K562 (cell line): ENCODE data around the gene CDCP1. TPM values are rescaled to one million over a fixed set of nuclear protein-coding genes. Genes with fewer than 3 reads are reported as not detected.
A peak's percentile ranks its signal among the peaks of the same experiment; 100 is the strongest.

Experiments
- CREM ChIP-seq: IDR thresholded peaks from 2 replicates; pipeline ENCODE4 v1.6.1; 2014; ENCODE audit warnings: antibody characterized with exemption, low read depth
- CXXC5 ChIP-seq: fragments of 250-450 bp; sonication (Bioruptor Pico); IDR thresholded peaks from 2 replicates; pipeline ENCODE4 v1.8.0; 2022; ENCODE audit warnings: inconsistent platforms, mild to moderate bottlenecking, moderate library complexity
- DPF2 ChIP-seq: fragments of 450-650 bp; IDR thresholded peaks from 2 replicates; pipeline ENCODE4 v1.6.1; 2016
- IFI16 ChIP-seq: fragments of 250-450 bp; sonication (Bioruptor Pico); IDR thresholded peaks from 2 replicates; pipeline ENCODE4 v2.1.2; 2022; ENCODE audit warnings: mild to moderate bottlenecking, inconsistent platforms
- KHSRP ChIP-seq: fragments of 450-650 bp; IDR thresholded peaks from 2 replicates; pipeline ENCODE4 v1.6.1; 2017
- NCOA2 ChIP-seq, 2 experiments: fragments of 450-650 bp; IDR thresholded peaks; 2 replicates each; pipeline ENCODE4 v1.6.1; 2018; ENCODE audit warnings: mild to moderate bottlenecking in 2 of 2, moderate library complexity in 1 of 2; ENCODE audit not compliant: partially characterized antibody in 2 of 2
- POLR2AphosphoS5 ChIP-seq: IDR thresholded peaks from 2 replicates; pipeline ENCODE4 v1.6.1; 2011; ENCODE audit warnings: mild to moderate bottlenecking, low read depth, low read length, moderate library complexity; ENCODE audit not compliant: control insufficient read depth, insufficient read depth
- PPARD ChIP-seq: fragments of 250-450 bp; sonication (Bioruptor Pico); IDR thresholded peaks from 2 replicates; pipeline ENCODE4 v1.8.0; 2022; ENCODE audit warnings: inconsistent platforms, mild to moderate bottlenecking, moderate library complexity
- PRPF4 ChIP-seq: fragments of 200-400 bp; formaldehyde crosslinking; IDR thresholded peaks from one replicate; pipeline ENCODE4 v1.6.1; 2017; ENCODE audit warnings: low read length, low read depth, mild to moderate bottlenecking; ENCODE audit not compliant: insufficient read depth, poor library complexity, severe bottlenecking
- PURB ChIP-seq: sonication (generic); formaldehyde crosslinking; IDR thresholded peaks from 2 replicates; pipeline ENCODE4 v1.9.0; 2021; ENCODE audit warnings: low read depth, mild to moderate bottlenecking, missing genetic modification reagents
- RBM39 ChIP-seq: fragments of 200-400 bp; formaldehyde crosslinking; optimal IDR thresholded peaks from 2 replicates; pipeline ENCODE3; 2018; ENCODE audit warnings: low read depth, low read length
- SMARCB1 ChIP-seq: IDR thresholded peaks from 2 replicates; pipeline ENCODE4 v1.6.1; 2011; ENCODE audit warnings: improper control_type of control experiment, low read depth; ENCODE audit not compliant: insufficient read length
- SRF ChIP-seq, 2 experiments: fragments of 250-450, 450-650 bp in 1 of 2; sonication (Bioruptor Pico) in 1 of 2; sonication (generic) in 1 of 2; formaldehyde crosslinking; IDR thresholded peaks; 2 replicates each; pipeline versions ENCODE4 v1.5.0 to v1.5.1; 2020 to 2022; ENCODE audit warnings: mild to moderate bottlenecking in 1 of 2, missing genetic modification reagents in 1 of 2
- TGIF2 ChIP-seq: sonication (generic); formaldehyde crosslinking; IDR thresholded peaks from 2 replicates; pipeline ENCODE4 v1.8.1; 2022; ENCODE audit warnings: mild to moderate bottlenecking, missing genetic modification reagents, moderate library complexity
- U2AF1 ChIP-seq: fragments of 200-400 bp; formaldehyde crosslinking; optimal IDR thresholded peaks from 2 replicates; pipeline ENCODE3; 2017; ENCODE audit warnings: mild to moderate bottlenecking, low read depth, low read length, moderate library complexity
- ZNF778 ChIP-seq: fragments of 450-650 bp; formaldehyde crosslinking; IDR thresholded peaks from 2 replicates; pipeline ENCODE4 v1.4.0; 2020; ENCODE audit warnings: mild to moderate bottlenecking, moderate library complexity
- ZNF780A ChIP-seq: fragments of 250-450 bp; sonication (Bioruptor Pico); IDR thresholded peaks from 2 replicates; pipeline ENCODE4 v1.5.0; 2021; ENCODE audit warnings: mild to moderate bottlenecking
- polyA plus RNA-seq, 8 experiments: library from polyadenylated mRNA; depleted of rRNA in 4 of 8; stranded (reverse) in 5 of 8; unstranded in 3 of 8; fragments of >200 nt; fragmentation: Nextera tagmentation in 2 of 8; fragmentation: Illumina TruSeq in 1 of 8; extraction: Ambion mirVana in 2 of 8; extraction: Trizol in 1 of 8; gene quantifications; 2 replicates each; pipeline versions ENCODE4 v1.2.1 to v1.2.3, GENCODE V29; 2011 to 2014; ENCODE audit warnings: inconsistent platforms in 1 of 8, missing spikeins in 1 of 8
- total RNA-seq, 7 experiments: library from RNA; depleted of rRNA in 6 of 7; stranded (reverse); fragments of >200 nt in 6 of 7; fragmentation: Illumina TruSeq in 2 of 7; extraction: Trizol in 2 of 7; gene quantifications; 2 replicates each; pipeline versions ENCODE4 v1.2.1 to v1.2.3, GENCODE V29; 2011 to 2021; ENCODE audit warnings: low replicate concordance in 1 of 7
- TF ChIP-seq, protein P1 (sequence below): fragments of 250-450 bp; sonication (Bioruptor Pico); IDR thresholded peaks from 2 replicates; pipeline ENCODE4 v1.4.0; 2020; ENCODE audit warnings: mild to moderate bottlenecking, moderate library complexity, borderline replicate concordance
- TF ChIP-seq, protein P2 (sequence below): sonication (generic); formaldehyde crosslinking; IDR thresholded peaks from 2 replicates; pipeline ENCODE4 v1.8.0; 2022; ENCODE audit warnings: mild to moderate bottlenecking, low read depth, missing genetic modification reagents
- TF ChIP-seq, protein P3 (sequence below): fragments of 250-450 bp; sonication (Bioruptor Pico); IDR thresholded peaks from 2 replicates; pipeline ENCODE4 v1.8.0; 2022; ENCODE audit warnings: inconsistent platforms, mild to moderate bottlenecking, moderate library complexity, borderline replicate concordance

Gene CDCP1
- total and polyA plus RNA-seq, 9 of the 15 experiments (the other 6 are each of a cell fraction or from before 2014, with no cell fraction given), result 3.9 to 16.4 (median 5.2) TPM

DNA sequence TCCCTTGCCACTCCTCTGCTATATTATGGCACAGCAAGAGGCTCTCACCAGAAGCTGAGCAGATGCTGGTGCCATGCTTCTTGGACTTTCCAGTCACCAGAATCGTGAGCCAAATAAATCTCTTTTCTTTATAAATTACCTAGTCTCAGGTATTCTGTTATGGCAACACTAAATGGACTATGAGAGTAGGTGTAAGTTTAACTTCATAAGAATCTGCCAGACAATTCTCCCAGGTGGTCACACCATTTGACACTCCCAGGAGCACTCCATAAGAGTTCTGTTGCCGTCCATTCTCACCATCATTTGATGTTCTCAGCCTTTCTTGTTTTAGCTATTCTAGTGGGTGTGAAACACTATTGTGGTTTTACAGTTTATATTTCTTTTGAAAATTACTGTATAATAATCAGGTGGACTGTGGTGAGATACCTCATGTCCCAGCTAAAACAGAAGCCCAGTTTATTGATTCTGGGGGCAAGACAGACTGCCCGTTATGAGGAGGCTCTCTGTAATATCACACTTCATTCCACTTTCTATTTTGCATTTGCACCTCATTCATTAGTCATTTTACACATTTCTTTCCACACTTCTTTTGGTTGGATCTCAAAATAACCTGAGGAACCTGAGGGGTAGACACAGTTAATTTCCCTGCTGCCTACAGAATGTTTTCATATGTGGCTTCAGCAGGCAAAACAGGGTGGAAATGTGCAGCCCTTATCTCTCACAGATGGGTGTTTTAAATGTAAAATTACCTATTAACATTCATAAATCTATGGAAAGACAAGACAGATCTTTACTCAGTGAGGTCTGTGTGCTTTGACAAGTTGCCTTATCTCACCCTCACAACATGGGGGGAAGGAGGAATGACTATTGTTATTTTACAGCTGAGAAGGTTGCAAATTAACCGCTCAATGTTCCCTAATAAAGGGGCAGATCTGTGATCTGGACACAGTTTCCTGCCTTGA is 42.1 kb downstream of the CDCP1 start (continued):
- TF ChIP-seq, protein P1, sequence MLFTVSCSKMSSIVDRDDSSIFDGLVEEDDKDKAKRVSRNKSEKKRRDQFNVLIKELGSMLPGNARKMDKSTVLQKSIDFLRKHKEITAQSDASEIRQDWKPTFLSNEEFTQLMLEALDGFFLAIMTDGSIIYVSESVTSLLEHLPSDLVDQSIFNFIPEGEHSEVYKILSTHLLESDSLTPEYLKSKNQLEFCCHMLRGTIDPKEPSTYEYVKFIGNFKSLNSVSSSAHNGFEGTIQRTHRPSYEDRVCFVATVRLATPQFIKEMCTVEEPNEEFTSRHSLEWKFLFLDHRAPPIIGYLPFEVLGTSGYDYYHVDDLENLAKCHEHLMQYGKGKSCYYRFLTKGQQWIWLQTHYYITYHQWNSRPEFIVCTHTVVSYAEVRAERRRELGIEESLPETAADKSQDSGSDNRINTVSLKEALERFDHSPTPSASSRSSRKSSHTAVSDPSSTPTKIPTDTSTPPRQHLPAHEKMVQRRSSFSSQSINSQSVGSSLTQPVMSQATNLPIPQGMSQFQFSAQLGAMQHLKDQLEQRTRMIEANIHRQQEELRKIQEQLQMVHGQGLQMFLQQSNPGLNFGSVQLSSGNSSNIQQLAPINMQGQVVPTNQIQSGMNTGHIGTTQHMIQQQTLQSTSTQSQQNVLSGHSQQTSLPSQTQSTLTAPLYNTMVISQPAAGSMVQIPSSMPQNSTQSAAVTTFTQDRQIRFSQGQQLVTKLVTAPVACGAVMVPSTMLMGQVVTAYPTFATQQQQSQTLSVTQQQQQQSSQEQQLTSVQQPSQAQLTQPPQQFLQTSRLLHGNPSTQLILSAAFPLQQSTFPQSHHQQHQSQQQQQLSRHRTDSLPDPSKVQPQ (CRISPR knock-in tag), result no peak
- TF ChIP-seq, protein P2, sequence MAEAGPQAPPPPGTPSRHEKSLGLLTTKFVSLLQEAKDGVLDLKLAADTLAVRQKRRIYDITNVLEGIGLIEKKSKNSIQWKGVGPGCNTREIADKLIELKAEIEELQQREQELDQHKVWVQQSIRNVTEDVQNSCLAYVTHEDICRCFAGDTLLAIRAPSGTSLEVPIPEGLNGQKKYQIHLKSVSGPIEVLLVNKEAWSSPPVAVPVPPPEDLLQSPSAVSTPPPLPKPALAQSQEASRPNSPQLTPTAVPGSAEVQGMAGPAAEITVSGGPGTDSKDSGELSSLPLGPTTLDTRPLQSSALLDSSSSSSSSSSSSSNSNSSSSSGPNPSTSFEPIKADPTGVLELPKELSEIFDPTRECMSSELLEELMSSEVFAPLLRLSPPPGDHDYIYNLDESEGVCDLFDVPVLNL, result no peak
- TF ChIP-seq CREM (peak; percentile 82), CXXC5 (peak; percentile 65; the same call in 1 of the 2 replicates), KHSRP (peak; percentile 84), PPARD (CRISPR knock-in tag) (no peak), TGIF2 (CRISPR knock-in tag) (no peak), NCOA2 (IDR thresholded peaks at IDR 0.05; ENCODE audit: partially characterized antibody in 2 of 2) (peak in 1 of 2 experiments; percentile 84), ZNF778 (no peak), SMARCB1 (no peak), POLR2AphosphoS5 (peak; percentile 90), SRF (CRISPR knock-in tag; IDR thresholded peaks at IDR 0.05) (no peak), PRPF4 (no peak), RBM39 (no peak), DPF2 (peak; percentile 99), ZNF780A (CRISPR knock-in tag) (no peak), PURB (CRISPR knock-in tag) (no peak), IFI16 (no peak), U2AF1 (no peak)
- TF ChIP-seq, protein P3, sequence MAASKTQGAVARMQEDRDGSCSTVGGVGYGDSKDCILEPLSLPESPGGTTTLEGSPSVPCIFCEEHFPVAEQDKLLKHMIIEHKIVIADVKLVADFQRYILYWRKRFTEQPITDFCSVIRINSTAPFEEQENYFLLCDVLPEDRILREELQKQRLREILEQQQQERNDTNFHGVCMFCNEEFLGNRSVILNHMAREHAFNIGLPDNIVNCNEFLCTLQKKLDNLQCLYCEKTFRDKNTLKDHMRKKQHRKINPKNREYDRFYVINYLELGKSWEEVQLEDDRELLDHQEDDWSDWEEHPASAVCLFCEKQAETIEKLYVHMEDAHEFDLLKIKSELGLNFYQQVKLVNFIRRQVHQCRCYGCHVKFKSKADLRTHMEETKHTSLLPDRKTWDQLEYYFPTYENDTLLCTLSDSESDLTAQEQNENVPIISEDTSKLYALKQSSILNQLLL (CRISPR knock-in tag), result no peak
